Measurements from ENCODE around the gene ZNF385C. TPM values are rescaled to one million over a fixed set of nuclear protein-coding genes. Genes with fewer than 3 reads are reported as not detected.

Gene ZNF385C
- total RNA-seq, 1 donor from 2014 or later: 0.13 TPM

- DNase-seq (ENCODE audit: low spot score) (no peak), ATAC-seq (no peak)
These were observed 97.7 kb downstream of the ZNF385C start for GRCh38 chr17:42000413-42001133.

DNA sequence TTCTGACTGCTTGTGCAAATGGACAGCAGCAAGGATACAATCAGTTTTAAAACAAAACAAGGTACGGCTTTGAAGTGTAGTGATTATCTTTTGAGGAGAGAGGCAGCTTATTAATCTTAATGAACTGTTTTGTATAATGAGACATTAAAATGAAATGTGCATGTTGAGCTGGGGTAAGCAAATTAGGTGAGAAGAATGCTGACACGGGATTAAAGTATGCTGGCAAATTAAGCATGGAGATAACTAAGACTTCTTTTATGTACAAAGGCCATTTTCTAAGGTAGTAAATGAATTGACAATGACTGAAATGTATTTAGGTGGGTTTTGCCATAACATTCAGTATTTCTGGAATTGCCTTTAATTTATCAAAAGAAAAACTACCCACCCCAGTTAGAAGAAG is 99.8 kb downstream of the ZNF385C start:
- ATAC-seq: no peak
- no peak for DNase-seq (ENCODE audit: low spot score)

DNA sequence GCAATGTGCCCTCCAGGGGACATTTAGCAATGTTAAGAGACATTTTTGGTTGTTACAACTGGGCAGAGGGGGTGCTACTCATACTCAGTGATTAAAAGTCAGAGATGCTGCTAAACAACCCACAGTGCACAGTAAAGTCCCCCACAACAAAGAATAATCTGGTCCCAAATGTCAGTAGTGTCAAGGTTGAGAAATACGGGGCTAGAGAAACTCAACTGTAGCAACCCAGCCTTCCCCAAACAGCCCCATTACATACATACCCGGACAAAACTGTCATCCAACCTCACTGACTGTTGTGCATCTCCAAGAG is 101.5 kb downstream of the ZNF385C start:
- ATAC-seq: no peak
- no peak for DNase-seq (ENCODE audit: low spot score)

DNA sequence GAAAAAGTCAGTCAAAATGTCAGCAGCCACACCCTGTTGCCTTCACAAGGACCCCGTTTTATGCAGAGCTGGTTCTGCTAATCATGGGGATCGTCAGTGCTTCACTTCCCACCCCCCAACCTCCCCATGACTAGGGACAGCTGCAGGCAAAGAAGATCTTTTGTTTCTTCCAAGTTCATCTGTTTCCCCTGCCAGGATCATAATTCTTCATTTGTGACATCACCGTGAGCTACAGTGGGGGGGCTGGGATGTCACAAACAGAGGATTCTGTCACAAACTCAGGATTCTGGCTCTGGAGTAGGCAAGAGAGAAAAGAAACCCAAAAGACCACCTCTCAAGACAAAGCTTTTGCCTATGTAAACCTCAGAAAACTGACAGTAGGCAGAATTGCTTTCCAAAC is 105.7 kb downstream of the ZNF385C start:
- DNase-seq (ENCODE audit: low spot score) (no peak), ATAC-seq (no peak)

DNA sequence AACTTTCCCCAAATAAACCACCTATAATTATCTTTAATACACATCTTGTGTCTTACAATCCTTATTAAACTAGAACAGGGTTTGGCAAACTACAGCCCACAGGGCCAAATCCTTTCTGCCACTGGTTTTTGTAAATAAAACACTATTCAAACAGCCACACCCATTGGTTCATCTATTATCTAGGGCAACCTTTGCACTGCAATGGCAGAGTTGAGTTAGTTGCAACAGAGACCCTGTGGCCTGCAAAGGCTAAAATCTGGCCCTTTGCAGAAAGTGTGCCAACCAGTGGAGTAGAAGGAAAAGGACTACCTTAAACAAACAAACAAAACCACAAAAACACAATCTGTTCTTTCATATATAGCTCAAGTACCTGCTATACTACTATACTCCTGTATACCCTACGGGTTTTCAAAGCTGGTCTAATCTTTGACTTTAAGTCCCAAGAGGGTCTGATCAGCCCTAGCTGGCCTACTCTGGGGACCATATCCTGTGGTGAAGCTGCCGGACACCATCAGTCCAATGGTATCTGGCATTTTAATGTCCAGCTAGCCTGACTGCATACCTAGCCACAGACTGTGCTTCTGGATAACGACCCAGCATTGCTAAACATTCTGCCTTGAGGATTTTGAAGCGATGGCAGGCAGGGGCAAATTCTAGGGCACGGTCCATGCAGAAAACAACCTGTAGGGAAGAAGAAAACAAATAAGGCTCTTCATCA is 108.4 kb downstream of the ZNF385C start:
- ATAC-seq (peak; percentile 94), DNase-seq (ENCODE audit: low spot score) (peak; percentile 88)

DNA sequence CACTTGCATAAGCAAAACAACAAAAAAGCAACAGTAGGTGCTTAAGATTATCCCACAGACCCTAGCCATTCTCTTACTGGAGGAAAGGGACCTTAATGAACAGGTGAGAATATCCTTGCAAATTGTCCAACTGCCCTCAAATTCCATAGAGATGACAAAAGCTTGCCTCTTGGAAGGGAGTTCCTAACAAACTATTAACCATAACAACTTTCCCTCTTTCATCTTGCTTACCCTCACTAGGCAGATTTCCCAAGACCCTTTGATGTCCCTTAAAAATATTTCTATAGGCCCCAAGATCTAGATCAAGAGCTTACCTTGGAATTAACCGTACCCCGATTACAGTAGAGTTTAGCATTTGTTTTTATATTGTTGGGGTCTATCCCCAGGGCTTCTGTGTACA is 109.9 kb downstream of the ZNF385C start:
- DNase-seq (ENCODE audit: low spot score) (no peak), ATAC-seq (no peak)

DNA sequence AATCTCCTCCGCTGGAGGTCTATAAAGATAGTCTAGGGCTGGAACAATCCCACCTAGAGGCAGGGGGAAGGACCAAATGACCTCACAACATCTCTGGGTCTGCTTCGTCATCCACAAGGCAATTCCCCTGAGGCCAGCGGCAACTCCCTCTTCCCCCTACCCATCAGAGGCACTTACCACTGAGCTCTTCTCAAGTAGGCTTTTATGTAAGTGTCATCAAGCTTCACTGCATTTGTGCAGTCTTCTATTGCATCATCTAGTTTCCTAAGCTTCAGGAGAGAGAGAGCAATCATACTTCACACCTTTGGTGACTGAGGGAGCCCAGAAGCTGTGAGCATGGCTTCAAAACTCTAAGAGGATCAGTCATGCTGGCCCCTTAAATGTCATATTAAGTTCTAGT is 110.6 kb downstream of the ZNF385C start:
- DNase-seq (ENCODE audit: low spot score) (no peak), ATAC-seq (no peak)

DNA sequence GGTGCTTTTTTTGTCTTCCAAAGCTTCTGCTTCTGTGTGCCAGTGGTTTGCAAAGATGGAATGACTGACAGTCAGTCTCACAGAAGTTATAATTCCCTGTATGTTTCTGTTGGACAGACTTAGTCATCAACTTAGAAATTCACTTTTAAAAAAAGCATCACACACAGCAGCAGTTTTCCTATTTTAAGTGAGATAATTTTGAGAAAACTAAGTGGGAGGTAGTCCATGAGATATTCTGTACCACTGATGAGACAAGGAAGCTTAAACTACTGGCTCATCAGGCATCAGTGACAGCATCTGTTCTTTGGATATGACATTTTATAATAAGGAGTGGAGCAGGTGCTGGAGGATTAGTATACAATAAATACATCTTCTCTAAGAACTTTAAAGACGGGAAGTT is 111.6 kb downstream of the ZNF385C start:
- no peak for DNase-seq (ENCODE audit: low spot score)
- no peak for ATAC-seq

DNA sequence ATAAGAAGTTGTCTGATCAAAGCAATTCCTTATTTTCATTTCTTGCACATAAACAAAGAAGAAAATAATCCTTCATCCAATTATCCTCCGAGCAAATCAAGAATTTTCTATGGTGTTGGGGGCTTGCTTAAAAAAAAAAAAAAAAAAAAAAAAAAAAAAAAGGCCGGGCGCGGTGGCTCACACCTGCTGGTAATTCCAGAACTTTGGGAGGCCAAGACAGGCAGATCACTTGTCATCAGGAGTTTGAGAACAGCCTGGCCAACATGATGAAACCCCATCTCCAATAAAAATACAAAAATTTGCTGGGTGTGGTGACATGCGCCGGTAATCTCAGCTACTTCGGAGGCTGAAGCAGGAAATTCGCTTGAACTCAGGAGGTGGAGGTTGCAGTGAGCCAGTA is 112.4 kb downstream of the ZNF385C start:
- DNase-seq (ENCODE audit: low spot score) (no peak), ATAC-seq (no peak)

DNA sequence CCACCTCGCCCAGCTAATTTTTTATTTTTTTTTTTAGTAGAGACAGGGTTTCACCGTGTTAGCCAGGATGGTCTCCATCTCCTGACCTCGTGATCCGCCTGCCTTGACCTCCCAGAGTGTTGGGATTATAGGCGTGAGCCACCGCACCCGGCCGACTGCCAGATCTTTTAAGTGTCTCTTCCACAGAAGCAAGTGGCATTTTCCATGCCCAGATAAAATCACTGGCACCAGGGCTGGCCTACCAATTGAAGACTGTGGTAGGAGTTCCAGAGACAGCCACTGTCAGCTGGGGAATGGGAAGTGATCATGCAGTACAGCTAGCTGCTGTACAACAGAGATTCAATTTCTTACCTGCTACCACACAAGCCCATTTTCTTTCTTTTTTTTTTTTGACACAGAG is 113.8 kb downstream of the ZNF385C start:
- no peak for DNase-seq (ENCODE audit: low spot score)
- ATAC-seq: no peak

DNA sequence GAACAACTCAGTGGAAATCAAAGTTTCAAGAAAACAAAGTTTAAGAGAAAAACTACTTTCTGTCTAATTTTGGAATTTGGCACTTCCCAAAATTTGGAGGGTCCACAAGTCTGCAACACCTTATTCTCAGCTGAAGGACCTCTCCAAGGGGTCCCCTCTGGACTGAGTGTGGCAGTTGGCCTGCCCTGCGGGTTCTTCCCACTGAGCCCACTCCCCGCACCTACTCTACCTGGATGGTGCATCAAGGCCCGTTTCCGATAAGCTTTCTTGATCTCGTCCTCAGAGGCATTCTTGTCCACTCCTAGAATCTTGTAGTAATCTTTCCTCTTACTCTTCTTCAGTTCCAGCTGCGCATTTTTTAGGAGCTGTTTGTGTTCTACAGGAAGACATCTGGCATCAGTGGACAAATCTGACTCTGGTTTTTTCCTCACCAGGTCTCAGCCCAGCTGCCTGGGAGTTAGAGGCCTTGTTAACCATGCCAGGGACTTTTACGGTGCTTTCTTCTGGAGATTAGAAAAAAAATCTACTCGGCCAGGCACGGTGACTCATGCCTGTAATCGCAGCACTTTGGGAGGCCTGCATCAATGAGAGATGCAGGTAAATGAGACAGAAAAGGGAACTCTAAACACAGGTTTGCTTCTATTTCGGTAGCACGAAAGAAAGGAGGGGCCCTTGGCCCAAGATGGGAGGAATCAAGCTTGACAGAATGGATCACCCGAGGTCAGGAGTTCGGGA is 116.1 kb downstream of the ZNF385C start:
- ATAC-seq: no peak
- DNase-seq (ENCODE audit: low spot score): no peak

DNA sequence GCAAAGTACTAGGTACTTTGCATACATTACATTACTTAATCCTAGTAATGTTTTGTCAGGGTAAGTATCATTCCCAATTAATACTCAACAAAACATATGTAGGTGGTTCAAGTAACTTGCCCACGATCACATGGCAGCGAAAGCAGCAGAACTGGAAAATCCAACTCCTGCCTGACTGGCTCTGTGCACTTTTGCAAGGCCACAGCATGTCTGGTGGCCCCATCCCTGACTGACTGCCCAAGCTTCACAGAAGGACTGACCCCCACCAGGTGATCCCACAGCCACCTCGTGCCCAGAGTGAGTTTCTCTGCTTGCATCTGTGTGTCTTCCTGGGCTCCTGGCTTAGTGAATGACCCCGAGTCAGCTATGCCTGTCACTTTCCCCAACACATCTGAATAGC is 120.3 kb downstream of the ZNF385C start:
- ATAC-seq (no peak), DNase-seq (ENCODE audit: low spot score) (no peak)

GRCh38 chr17:41976142-41976768 is 122.0 kb downstream of the ZNF385C start:
- DNase-seq (ENCODE audit: low spot score): no peak
- ATAC-seq: peak; percentile 81

Other genes with a start within 250 kb of the ZNF385C start
- gene KLHL11, start 233.1 kb downstream of the ZNF385C start, total RNA-seq: 5.9 TPM
- gene ACLY, start 179.5 kb downstream of the ZNF385C start, total RNA-seq: 20.9 TPM
- gene ODAD4, start 167.9 kb downstream of the ZNF385C start, total RNA-seq: 0.30 TPM
- 31.4 TPM for gene CNP, start 131.7 kb downstream of the ZNF385C start, total RNA-seq
- 33.2 TPM for gene DNAJC7, start 81.0 kb downstream of the ZNF385C start, total RNA-seq
- gene NKIRAS2, start 78.4 kb downstream of the ZNF385C start, total RNA-seq: 12.9 TPM
- 0.20 TPM for gene C17orf113, start 47.9 kb downstream of the ZNF385C start, total RNA-seq
- gene DHX58, start 14.2 kb upstream of the ZNF385C start, total RNA-seq: 30.3 TPM
- gene KAT2A, start 22.9 kb upstream of the ZNF385C start, total RNA-seq: 30.8 TPM
- gene HSPB9, start 24.3 kb upstream of the ZNF385C start, total RNA-seq: 1.1 TPM
- 56.3 TPM for gene RAB5C, start 56.5 kb upstream of the ZNF385C start, total RNA-seq
- gene KCNH4, start 82.7 kb upstream of the ZNF385C start, total RNA-seq: not detected
- not detected for gene HCRT, start 87.0 kb upstream of the ZNF385C start, total RNA-seq
- gene GHDC, start 96.0 kb upstream of the ZNF385C start, total RNA-seq: 15.7 TPM
- 26.3 TPM for gene STAT5B, start 177.9 kb upstream of the ZNF385C start, total RNA-seq
- 10.2 TPM for gene STAT5A, start 190.0 kb upstream of the ZNF385C start, total RNA-seq